ENCODE measurements around the gene WDR3. TPM values are rescaled to one million over a fixed set of nuclear protein-coding genes. Genes with fewer than 3 reads are reported as not detected.

Gene WDR3
- total RNA-seq, 1 donor from 2014 or later, result 17.3 TPM

DNA sequence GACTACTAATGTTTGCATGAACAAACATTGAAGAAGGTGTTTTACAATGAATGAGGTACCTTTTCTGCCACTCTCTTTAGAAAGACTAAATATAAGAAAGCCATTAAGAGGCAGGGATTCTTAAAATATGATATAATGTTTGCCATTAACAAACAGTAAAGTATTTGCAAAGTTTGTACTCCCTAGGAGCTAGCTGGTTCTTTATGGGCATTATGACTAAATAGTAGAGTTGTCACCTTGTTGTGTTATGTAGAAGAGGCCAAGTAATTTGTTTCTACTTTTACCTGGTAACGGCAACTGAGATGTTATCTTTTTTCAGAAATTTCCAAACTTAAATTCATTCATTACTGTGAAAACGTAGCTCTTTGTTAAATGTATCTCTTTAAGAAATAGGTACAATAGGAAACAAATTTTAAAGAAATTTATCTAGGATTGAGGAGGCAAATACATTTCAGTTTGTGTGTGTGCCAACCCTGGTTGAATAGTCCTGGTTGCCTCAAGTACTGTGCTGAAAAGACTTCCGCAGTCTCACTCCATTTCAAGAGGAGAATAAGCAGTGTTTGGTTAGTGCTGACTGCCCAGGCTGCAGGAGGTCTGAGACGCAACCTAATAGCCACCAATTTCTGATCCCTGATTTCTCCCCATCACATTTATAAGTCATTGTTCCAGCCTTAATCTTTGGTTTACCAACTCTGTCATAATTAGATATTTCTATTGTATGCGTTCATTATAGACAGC lies 52.1 kb downstream of the WDR3 start:
- no peaks in the 10 kb centered on the region for H3K36me3 Mint-ChIP-seq (ENCODE audit: low read depth)
- DNase-seq (ENCODE audit: low spot score), result no peak
- TF ChIP-seq, protein P1, sequence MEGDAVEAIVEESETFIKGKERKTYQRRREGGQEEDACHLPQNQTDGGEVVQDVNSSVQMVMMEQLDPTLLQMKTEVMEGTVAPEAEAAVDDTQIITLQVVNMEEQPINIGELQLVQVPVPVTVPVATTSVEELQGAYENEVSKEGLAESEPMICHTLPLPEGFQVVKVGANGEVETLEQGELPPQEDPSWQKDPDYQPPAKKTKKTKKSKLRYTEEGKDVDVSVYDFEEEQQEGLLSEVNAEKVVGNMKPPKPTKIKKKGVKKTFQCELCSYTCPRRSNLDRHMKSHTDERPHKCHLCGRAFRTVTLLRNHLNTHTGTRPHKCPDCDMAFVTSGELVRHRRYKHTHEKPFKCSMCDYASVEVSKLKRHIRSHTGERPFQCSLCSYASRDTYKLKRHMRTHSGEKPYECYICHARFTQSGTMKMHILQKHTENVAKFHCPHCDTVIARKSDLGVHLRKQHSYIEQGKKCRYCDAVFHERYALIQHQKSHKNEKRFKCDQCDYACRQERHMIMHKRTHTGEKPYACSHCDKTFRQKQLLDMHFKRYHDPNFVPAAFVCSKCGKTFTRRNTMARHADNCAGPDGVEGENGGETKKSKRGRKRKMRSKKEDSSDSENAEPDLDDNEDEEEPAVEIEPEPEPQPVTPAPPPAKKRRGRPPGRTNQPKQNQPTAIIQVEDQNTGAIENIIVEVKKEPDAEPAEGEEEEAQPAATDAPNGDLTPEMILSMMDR (IDR thresholded peaks at IDR 0.05), result no peak
- peaks cover 5% of the 10 kb centered on the region for H3K27me3 Mint-ChIP-seq (ENCODE audit: low read depth)
- no peak overlapping the region for H3K4me3 Mint-ChIP-seq (ENCODE audit: unreplicated experiment)
- H3K4me1 Mint-ChIP-seq (ENCODE audit: low read depth), result no peaks in the 10 kb centered on the region
- no peaks in the 10 kb centered on the region for H3K9me3 Mint-ChIP-seq (ENCODE audit: low read depth)
- no peak overlapping the region for H3K27ac Mint-ChIP-seq (ENCODE audit: unreplicated experiment)

DNA sequence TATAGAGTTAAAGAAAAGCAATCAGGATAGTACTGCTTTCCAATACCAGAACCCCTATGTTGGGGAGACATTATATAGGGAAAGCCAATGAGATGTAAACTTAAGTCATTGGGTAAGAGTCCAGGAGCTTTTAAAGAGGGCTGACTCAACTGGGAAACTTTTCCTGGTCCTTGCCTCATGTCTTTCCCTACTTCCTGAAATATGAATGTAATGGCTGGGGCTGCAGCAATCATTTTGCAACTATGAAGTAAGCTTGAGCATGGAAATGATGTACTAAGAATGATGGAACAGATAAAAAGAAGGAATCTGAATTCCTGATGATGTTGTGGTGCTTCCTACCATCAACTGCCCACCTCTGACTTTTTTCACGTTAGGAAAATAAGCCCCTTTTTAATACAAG lies 55.7 kb downstream of the WDR3 start:
- Mint-ChIP-seq H3K27ac (ENCODE audit: unreplicated experiment) (no peak overlapping the region), H3K4me3 (ENCODE audit: unreplicated experiment) (no peak overlapping the region), H3K27me3 (ENCODE audit: low read depth) (peaks cover 5% of the 10 kb centered on the region), H3K4me1 (ENCODE audit: low read depth) (no peaks in the 10 kb centered on the region), H3K36me3 (ENCODE audit: low read depth) (no peaks in the 10 kb centered on the region), H3K9me3 (ENCODE audit: low read depth) (no peaks in the 10 kb centered on the region)
- TF ChIP-seq, protein P1 (IDR thresholded peaks at IDR 0.05), result no peak
- DNase-seq (ENCODE audit: low spot score), result no peak

- no peaks in the 10 kb centered on the region for H3K9me3 Mint-ChIP-seq (ENCODE audit: low read depth)
- H3K4me3 Mint-ChIP-seq (ENCODE audit: unreplicated experiment), result no peak overlapping the region
- H3K4me1 Mint-ChIP-seq (ENCODE audit: low read depth), result no peaks in the 10 kb centered on the region
- peaks cover 5% of the 10 kb centered on the region for H3K27me3 Mint-ChIP-seq (ENCODE audit: low read depth)
- H3K27ac Mint-ChIP-seq (ENCODE audit: unreplicated experiment), result no peak overlapping the region
- no peak for DNase-seq (ENCODE audit: low spot score)
- TF ChIP-seq, protein P1 (IDR thresholded peaks at IDR 0.05), result no peak
- no peaks in the 10 kb centered on the region for H3K36me3 Mint-ChIP-seq (ENCODE audit: low read depth)
Measured at GRCh38 chr1:117985973-117986372, 56.4 kb downstream of the WDR3 start.

DNA sequence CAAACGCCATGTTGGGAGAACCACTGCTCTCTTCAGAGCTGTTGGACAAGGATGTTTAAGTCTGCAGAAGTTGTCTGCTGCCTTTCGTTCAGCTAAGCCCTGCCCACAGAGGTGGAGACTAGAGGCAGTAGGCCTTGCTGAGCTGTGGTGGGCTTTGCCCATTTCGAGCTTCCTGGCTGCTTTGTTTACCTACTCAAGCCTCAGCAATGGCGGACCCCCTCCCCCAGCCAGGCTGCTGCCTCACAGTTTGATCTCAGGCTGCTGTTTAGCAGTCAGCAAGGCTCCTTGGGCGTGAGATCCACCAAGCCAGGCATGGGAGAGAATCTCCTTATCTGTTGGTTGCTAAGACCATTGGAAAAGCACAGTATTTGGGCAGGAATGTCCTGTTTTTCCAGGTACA lies 74.8 kb downstream of the WDR3 start:
- Mint-ChIP-seq H3K27ac (ENCODE audit: unreplicated experiment) (no peak overlapping the region), H3K36me3 (ENCODE audit: low read depth) (peaks cover 8% of the 10 kb centered on the region), H3K4me3 (ENCODE audit: unreplicated experiment) (no peak overlapping the region), H3K9me3 (ENCODE audit: low read depth) (peaks cover 25% of the 10 kb centered on the region), H3K27me3 (ENCODE audit: low read depth) (peaks cover 6% of the 10 kb centered on the region), H3K4me1 (ENCODE audit: low read depth) (no peaks in the 10 kb centered on the region)
- TF ChIP-seq, protein P1 (IDR thresholded peaks at IDR 0.05), result no peak
- no peak for DNase-seq (ENCODE audit: low spot score)

DNA sequence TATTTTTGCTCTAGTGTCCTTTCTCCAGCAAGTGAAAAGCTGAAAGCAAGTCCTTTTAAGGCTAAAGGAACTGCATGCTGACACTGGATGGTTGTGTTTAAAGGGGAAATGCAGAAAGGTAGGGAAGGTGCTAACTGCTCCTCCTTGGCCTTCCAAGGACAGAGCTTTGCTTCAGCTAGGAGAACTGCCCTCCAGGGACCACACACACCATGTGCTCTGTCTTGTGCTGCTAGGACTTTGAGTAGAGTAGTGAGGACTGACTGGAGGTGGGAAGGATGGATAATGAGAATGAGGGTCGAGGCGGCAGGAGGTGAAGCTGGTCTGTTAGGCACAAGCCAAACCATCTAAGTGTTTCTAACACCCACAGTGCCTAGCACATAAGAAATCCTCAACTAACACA lies 77.9 kb downstream of the WDR3 start:
- H3K27ac Mint-ChIP-seq (ENCODE audit: unreplicated experiment), result no peak overlapping the region
- peaks cover 5% of the 10 kb centered on the region for H3K36me3 Mint-ChIP-seq (ENCODE audit: low read depth)

More for the DNA sequence above, 77.9 kb downstream of the WDR3 start:
- TF ChIP-seq, protein P1 (IDR thresholded peaks at IDR 0.05), result no peak
- peaks cover 3% of the 10 kb centered on the region for H3K27me3 Mint-ChIP-seq (ENCODE audit: low read depth)
- no peaks in the 10 kb centered on the region for H3K4me1 Mint-ChIP-seq (ENCODE audit: low read depth)
- H3K4me3 Mint-ChIP-seq (ENCODE audit: unreplicated experiment), result no peak overlapping the region
- H3K9me3 Mint-ChIP-seq (ENCODE audit: low read depth), result peaks cover 11% of the 10 kb centered on the region
- DNase-seq (ENCODE audit: low spot score), result no peak
